GM12878 (cell line): ENCODE results near the gene PTPRM. TPM values are rescaled to one million over a fixed set of nuclear protein-coding genes. Genes with fewer than 3 reads are reported as not detected.

ENCODE experiments used
- ATAC-seq: fragments of 200-7000 bp; cut with Tn5 transposase; 3 replicates; pipeline ENCODE4 v1.9.1; 2020; ENCODE audit warnings: mild to moderate bottlenecking, moderate library complexity
- BruUV-seq: library from RNA; stranded (reverse); fragments of 400-500 nt; replicated peaks from 2 replicates; lab custom pipeline; 2021; lab: Mats Ljungman, UMichigan
- CTCF ChIA-PET: fragments of 300-600 bp; sonication (Branson Sonifier 250); formaldehyde crosslinking; extraction: SDS; loops from one replicate; lab custom pipeline; 2021; ENCODE audit warnings: inconsistent platforms; lab: Yijun Ruan, JAX
- POLR2A ChIA-PET: fragments of 350-600 bp; formaldehyde crosslinking; extraction: SDS; loops from one replicate; lab custom pipeline; 2021; ENCODE audit warnings: inconsistent platforms; lab: Charles Lee
- RAD21 ChIA-PET: fragments of 300-600 bp; sonication (Branson Sonifier 250); formaldehyde crosslinking; loops from one replicate; lab custom pipeline; 2023; ENCODE audit warnings: antibody characterized with exemption; ENCODE audit not compliant: unreplicated experiment; lab: Charles Lee
- SMC1A ChIA-PET: fragments of 300-600 bp; sonication (Branson Sonifier 250); formaldehyde crosslinking; loops from one replicate; lab custom pipeline; 2023; ENCODE audit not compliant: unreplicated experiment, uncharacterized antibody; lab: Charles Lee
- DNase-seq: peaks from one replicate; pipeline ENCODE4 v3.0.0-alpha.2; 2011; ENCODE audit warnings: low read depth, low spot score
- FAIRE-seq: peaks from 3 replicates; lab custom pipeline; 2011; peaks lifted over from hg19 to GRCh38; lab: Jason Lieb, UNC
- H2AFZ ChIP-seq: 2 replicates; pipeline ENCODE4 v1.6.0; 2011; ENCODE audit warnings: low read depth, low read length, control low read depth; ENCODE audit not compliant: control insufficient read depth
- H3K27ac ChIP-seq: 2 replicates; pipeline ENCODE4 v1.5.1; 2011; ENCODE audit warnings: control low read depth; ENCODE audit not compliant: control insufficient read depth, insufficient read depth
- H3K27me3 ChIP-seq, 2 experiments: replicated peaks in 1 of 2; 2 replicates each; pipeline versions ENCODE4 v1.6.0 to v1.6.1; 2011; ENCODE audit warnings: low read length in 1 of 2; ENCODE audit not compliant: control insufficient read depth in 2 of 2, insufficient read depth in 2 of 2
- H3K36me3 ChIP-seq, 2 experiments: 2 replicates each; pipeline ENCODE4 v1.5.1; 2011; ENCODE audit warnings: low read length in 1 of 2; ENCODE audit not compliant: control insufficient read depth in 2 of 2, insufficient read depth in 2 of 2
- H3K4me1 ChIP-seq: 2 replicates; pipeline ENCODE4 v1.6.1; 2011; ENCODE audit warnings: mild to moderate bottlenecking, low read length, moderate library complexity, mixed read lengths; ENCODE audit not compliant: control insufficient read depth, insufficient read depth
- H3K4me2 ChIP-seq: 2 replicates; pipeline ENCODE4 v1.6.0; 2011; ENCODE audit warnings: control low read depth; ENCODE audit not compliant: control insufficient read depth, insufficient read depth
- H3K4me3 ChIP-seq: fragments of 200-600 bp; sonication (generic); 2 replicates; pipeline ENCODE4 v1.5.1; 2016
- H3K79me2 ChIP-seq: 2 replicates; pipeline ENCODE4 v1.6.0; 2011; ENCODE audit warnings: low read length; ENCODE audit not compliant: control insufficient read depth, insufficient read depth
- H3K9ac ChIP-seq: 2 replicates; pipeline ENCODE4 v1.8.0; 2011; ENCODE audit warnings: low read length, control low read depth, mixed read lengths; ENCODE audit not compliant: control insufficient read depth, insufficient read depth
- H3K9me3 ChIP-seq: replicated peaks from 3 replicates; pipeline ENCODE4 v1.5.1; 2011; ENCODE audit warnings: mild to moderate bottlenecking, low read length; ENCODE audit not compliant: control insufficient read depth, insufficient read depth
- H4K20me1 ChIP-seq: 2 replicates; pipeline ENCODE4 v1.6.0; 2011; ENCODE audit not compliant: control insufficient read depth, insufficient read depth
- CHD1 ChIP-seq: IDR thresholded peaks from 2 replicates; pipeline ENCODE4 v1.6.1; 2012; ENCODE audit warnings: low read depth, low read length, improper control_type of control experiment
- MXI1 ChIP-seq: fragments of 150-350 bp; IDR thresholded peaks from 2 replicates; pipeline ENCODE4 v1.6.1; 2011; ENCODE audit warnings: low read depth, mild to moderate bottlenecking, inconsistent platforms, low read length, improper control_type of control experiment
- NFIC ChIP-seq: IDR thresholded peaks from 2 replicates; pipeline ENCODE4 v1.6.1; 2012; ENCODE audit warnings: low read depth, mild to moderate bottlenecking, inconsistent platforms, low read length, moderate library complexity
- NFYB ChIP-seq: IDR thresholded peaks from 2 replicates; pipeline ENCODE4 v1.6.1; 2011; ENCODE audit warnings: low read depth, mild to moderate bottlenecking, low read length, improper control_type of control experiment, moderate library complexity; ENCODE audit not compliant: insufficient read depth
- NR2C1 ChIP-seq: fragments of 450-650 bp; IDR thresholded peaks from 2 replicates; pipeline ENCODE4 v1.6.1; 2017; ENCODE audit warnings: antibody characterized with exemption, mild to moderate bottlenecking, moderate library complexity
- RFX5 ChIP-seq: IDR thresholded peaks from 2 replicates; pipeline ENCODE4 v1.6.1; 2011; ENCODE audit warnings: low read depth, low read length, improper control_type of control experiment
- TBL1XR1 ChIP-seq: IDR thresholded peaks from 2 replicates; pipeline ENCODE4 v1.6.1; 2012; ENCODE audit warnings: low read depth, low read length, improper control_type of control experiment
- TCF12 ChIP-seq: IDR thresholded peaks from 2 replicates; pipeline ENCODE4 v1.6.1; 2011; ENCODE audit warnings: low read depth, mild to moderate bottlenecking, low read length
- WGBS: methylation state at CpG from one replicate; pipeline ENCODE4 v1.1.6; 2016; ENCODE audit warnings: low lambda C conversion rate; ENCODE audit not compliant: insufficient replicate concordance, insufficient coverage; ENCODE audit errors: missing lambda C conversion rate; 5-methylcytosine and 5-hydroxymethylcytosine counted together
- in situ Hi-C: fragments of 300-500 bp; cut with MboI; formaldehyde crosslinking; loops from 9 replicates; pipeline ENCODE4 v1.14.3; 2018; ENCODE audit warnings: mixed read lengths
- intact Hi-C: fragments of 100-400 bp; cut with micrococcal nuclease; formaldehyde crosslinking; loops from one replicate; pipeline ENCODE4 v1.14.2; 2022; ENCODE audit not compliant: unreplicated experiment
- polyA plus RNA-seq, 11 experiments: library from polyadenylated mRNA; depleted of rRNA in 4 of 11; unstranded in 6 of 11; stranded (reverse) in 5 of 11; fragments of >200 nt; fragmentation: Nextera tagmentation in 4 of 11; fragmentation: Illumina TruSeq in 1 of 11; extraction: Ambion mirVana in 4 of 11; extraction: Trizol in 1 of 11; gene quantifications; 1 replicate in 1 of 11; 2 replicates in 10 of 11; pipeline versions ENCODE4 v1.2.1 to v1.2.3, GENCODE V29; 2011 to 2016; ENCODE audit warnings: inconsistent platforms in 2 of 11, missing spikeins in 2 of 11, low read depth in 1 of 11
- total RNA-seq, 4 experiments: library from RNA; depleted of rRNA in 3 of 4; stranded (reverse); fragments of >200 nt in 3 of 4; fragmentation: Illumina TruSeq in 1 of 4; extraction: Trizol in 1 of 4; gene quantifications; 2 replicates each; pipeline versions ENCODE4 v1.2.1 to v1.2.3, GENCODE V29; 2013 to 2021
- TF ChIP-seq, protein P1 (sequence below): fragments of 450-650 bp; IDR thresholded peaks from 2 replicates; pipeline ENCODE4 v1.6.1; 2017; ENCODE audit warnings: mild to moderate bottlenecking, moderate library complexity
- TF ChIP-seq, protein P2 (sequence below), 3 experiments: IDR thresholded peaks in 2 of 3; conservative IDR thresholded peaks in 1 of 3; 2 replicates each; pipeline ENCODE4 v1.5.1; 2011; ENCODE audit warnings: low read depth in 3 of 3, low read length in 3 of 3, mild to moderate bottlenecking in 3 of 3, control low read depth in 2 of 3, moderate library complexity in 2 of 3, inconsistent platforms in 1 of 3, mixed read lengths in 1 of 3; ENCODE audit not compliant: control insufficient read depth in 2 of 3, insufficient read depth in 1 of 3; ENCODE audit errors: extremely low read depth in 1 of 3
- TF ChIP-seq, protein P3 (sequence below): fragments of 450-650 bp; IDR thresholded peaks from 2 replicates; pipeline ENCODE4 v1.6.1; 2017; ENCODE audit warnings: mild to moderate bottlenecking, low read depth, inconsistent platforms; ENCODE audit not compliant: poor library complexity, severe bottlenecking
- TF ChIP-seq, protein P4 (sequence below): fragments of 150-350 bp; IDR thresholded peaks from 2 replicates; pipeline ENCODE4 v1.6.1; 2014; ENCODE audit warnings: mild to moderate bottlenecking, low read depth, low read length
- TF ChIP-seq, protein P5 (sequence below): IDR thresholded peaks from 2 replicates; pipeline ENCODE4 v1.6.1; 2012; ENCODE audit warnings: low read length, inconsistent platforms

PTPRM gene
- total and polyA plus RNA-seq, 10 of the 15 experiments (the other 5 are each of a cell fraction or from before 2014, with no cell fraction given) = 0.07 to 22.6 (median 0.60) TPM

DNA sequence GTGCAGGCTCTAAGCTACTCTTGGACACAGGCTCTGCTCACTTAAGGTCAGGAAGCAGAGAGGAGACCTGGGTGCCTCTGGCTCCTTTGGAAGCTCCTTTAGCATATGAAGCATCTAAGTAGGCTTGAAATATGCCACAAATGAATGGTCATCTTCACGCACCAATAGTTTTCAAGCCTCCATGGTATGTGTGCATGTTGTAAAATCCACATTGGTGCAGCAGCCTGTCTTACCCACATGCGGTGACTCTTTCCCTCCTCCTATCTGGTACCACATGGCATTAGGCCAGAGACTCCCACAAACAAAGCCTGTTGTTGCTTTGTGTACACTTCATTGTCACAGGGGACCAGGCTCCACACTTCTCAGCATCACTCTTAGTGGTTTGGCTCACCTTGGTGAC lies 599.9 kb downstream of the PTPRM start:
- WGBS = 13% methylated on average over 2 of the region's 2 CpGs
- BruUV-seq = no TSS peak
- DNase-seq = no peak
- TF ChIP-seq, protein P1, sequence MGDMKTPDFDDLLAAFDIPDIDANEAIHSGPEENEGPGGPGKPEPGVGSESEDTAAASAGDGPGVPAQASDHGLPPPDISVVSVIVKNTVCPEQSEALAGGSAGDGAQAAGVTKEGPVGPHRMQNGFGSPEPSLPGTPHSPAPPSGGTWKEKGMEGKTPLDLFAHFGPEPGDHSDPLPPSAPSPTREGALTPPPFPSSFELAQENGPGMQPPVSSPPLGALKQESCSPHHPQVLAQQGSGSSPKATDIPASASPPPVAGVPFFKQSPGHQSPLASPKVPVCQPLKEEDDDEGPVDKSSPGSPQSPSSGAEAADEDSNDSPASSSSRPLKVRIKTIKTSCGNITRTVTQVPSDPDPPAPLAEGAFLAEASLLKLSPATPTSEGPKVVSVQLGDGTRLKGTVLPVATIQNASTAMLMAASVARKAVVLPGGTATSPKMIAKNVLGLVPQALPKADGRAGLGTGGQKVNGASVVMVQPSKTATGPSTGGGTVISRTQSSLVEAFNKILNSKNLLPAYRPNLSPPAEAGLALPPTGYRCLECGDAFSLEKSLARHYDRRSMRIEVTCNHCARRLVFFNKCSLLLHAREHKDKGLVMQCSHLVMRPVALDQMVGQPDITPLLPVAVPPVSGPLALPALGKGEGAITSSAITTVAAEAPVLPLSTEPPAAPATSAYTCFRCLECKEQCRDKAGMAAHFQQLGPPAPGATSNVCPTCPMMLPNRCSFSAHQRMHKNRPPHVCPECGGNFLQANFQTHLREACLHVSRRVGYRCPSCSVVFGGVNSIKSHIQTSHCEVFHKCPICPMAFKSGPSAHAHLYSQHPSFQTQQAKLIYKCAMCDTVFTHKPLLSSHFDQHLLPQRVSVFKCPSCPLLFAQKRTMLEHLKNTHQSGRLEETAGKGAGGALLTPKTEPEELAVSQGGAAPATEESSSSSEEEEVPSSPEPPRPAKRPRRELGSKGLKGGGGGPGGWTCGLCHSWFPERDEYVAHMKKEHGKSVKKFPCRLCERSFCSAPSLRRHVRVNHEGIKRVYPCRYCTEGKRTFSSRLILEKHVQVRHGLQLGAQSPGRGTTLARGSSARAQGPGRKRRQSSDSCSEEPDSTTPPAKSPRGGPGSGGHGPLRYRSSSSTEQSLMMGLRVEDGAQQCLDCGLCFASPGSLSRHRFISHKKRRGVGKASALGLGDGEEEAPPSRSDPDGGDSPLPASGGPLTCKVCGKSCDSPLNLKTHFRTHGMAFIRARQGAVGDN = no peak
- no peak for TF ChIP-seq NFYB
- TF ChIP-seq RFX5 = no peak
- no peak for TF ChIP-seq TBL1XR1
- TF ChIP-seq MXI1 = no peak
- TF ChIP-seq, protein P2, sequence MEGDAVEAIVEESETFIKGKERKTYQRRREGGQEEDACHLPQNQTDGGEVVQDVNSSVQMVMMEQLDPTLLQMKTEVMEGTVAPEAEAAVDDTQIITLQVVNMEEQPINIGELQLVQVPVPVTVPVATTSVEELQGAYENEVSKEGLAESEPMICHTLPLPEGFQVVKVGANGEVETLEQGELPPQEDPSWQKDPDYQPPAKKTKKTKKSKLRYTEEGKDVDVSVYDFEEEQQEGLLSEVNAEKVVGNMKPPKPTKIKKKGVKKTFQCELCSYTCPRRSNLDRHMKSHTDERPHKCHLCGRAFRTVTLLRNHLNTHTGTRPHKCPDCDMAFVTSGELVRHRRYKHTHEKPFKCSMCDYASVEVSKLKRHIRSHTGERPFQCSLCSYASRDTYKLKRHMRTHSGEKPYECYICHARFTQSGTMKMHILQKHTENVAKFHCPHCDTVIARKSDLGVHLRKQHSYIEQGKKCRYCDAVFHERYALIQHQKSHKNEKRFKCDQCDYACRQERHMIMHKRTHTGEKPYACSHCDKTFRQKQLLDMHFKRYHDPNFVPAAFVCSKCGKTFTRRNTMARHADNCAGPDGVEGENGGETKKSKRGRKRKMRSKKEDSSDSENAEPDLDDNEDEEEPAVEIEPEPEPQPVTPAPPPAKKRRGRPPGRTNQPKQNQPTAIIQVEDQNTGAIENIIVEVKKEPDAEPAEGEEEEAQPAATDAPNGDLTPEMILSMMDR (IDR thresholded peaks at IDR 0.05 in 2 of 3, conservative IDR thresholded peaks at IDR 0.05 in 1 of 3; ENCODE audit: control insufficient read depth in 2 of 3, extremely low read depth in 1 of 3, insufficient read depth in 1 of 3, low read depth in 3 of 3, low read length in 3 of 3) = no peak
- no peak for TF ChIP-seq TCF12
- no peak for TF ChIP-seq NFIC
- TF ChIP-seq, protein P3, sequence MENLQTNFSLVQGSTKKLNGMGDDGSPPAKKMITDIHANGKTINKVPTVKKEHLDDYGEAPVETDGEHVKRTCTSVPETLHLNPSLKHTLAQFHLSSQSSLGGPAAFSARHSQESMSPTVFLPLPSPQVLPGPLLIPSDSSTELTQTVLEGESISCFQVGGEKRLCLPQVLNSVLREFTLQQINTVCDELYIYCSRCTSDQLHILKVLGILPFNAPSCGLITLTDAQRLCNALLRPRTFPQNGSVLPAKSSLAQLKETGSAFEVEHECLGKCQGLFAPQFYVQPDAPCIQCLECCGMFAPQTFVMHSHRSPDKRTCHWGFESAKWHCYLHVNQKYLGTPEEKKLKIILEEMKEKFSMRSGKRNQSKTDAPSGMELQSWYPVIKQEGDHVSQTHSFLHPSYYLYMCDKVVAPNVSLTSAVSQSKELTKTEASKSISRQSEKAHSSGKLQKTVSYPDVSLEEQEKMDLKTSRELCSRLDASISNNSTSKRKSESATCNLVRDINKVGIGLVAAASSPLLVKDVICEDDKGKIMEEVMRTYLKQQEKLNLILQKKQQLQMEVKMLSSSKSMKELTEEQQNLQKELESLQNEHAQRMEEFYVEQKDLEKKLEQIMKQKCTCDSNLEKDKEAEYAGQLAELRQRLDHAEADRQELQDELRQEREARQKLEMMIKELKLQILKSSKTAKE = no peak
- no peak for TF ChIP-seq CHD1
- TF ChIP-seq, protein P4, sequence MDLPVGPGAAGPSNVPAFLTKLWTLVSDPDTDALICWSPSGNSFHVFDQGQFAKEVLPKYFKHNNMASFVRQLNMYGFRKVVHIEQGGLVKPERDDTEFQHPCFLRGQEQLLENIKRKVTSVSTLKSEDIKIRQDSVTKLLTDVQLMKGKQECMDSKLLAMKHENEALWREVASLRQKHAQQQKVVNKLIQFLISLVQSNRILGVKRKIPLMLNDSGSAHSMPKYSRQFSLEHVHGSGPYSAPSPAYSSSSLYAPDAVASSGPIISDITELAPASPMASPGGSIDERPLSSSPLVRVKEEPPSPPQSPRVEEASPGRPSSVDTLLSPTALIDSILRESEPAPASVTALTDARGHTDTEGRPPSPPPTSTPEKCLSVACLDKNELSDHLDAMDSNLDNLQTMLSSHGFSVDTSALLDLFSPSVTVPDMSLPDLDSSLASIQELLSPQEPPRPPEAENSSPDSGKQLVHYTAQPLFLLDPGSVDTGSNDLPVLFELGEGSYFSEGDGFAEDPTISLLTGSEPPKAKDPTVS = no peak
- TF ChIP-seq NR2C1 = no peak
- TF ChIP-seq, protein P5, sequence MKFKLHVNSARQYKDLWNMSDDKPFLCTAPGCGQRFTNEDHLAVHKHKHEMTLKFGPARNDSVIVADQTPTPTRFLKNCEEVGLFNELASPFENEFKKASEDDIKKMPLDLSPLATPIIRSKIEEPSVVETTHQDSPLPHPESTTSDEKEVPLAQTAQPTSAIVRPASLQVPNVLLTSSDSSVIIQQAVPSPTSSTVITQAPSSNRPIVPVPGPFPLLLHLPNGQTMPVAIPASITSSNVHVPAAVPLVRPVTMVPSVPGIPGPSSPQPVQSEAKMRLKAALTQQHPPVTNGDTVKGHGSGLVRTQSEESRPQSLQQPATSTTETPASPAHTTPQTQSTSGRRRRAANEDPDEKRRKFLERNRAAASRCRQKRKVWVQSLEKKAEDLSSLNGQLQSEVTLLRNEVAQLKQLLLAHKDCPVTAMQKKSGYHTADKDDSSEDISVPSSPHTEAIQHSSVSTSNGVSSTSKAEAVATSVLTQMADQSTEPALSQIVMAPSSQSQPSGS = no peak

More for the DNA sequence above, 599.9 kb downstream of the PTPRM start:
- RAD21 ChIA-PET = no interaction called here
- H3K4me3 ChIP-seq = no peak overlapping the region
- no peaks in the 10 kb centered on the region for H3K9me3 ChIP-seq
- no peak for FAIRE-seq
- in situ Hi-C loops (no loop called here), intact Hi-C loops (no loop called here)
- H3K9ac ChIP-seq = no peak overlapping the region
- H3K27ac ChIP-seq = no peak overlapping the region
- no peak overlapping the region for H2AFZ ChIP-seq
- H3K4me1 ChIP-seq = no peaks in the 10 kb centered on the region
- no peaks in the 10 kb centered on the region for H4K20me1 ChIP-seq
- SMC1A ChIA-PET = no interaction called here
- no peaks in the 10 kb centered on the region for H3K36me3 ChIP-seq
- POLR2A ChIA-PET = no interaction called here
- H3K27me3 ChIP-seq = no peaks in the 10 kb centered on the region; a peak in 1 of 4 replicates
- no peak overlapping the region for H3K4me2 ChIP-seq
- CTCF ChIA-PET = no interaction called here
- no peak for ATAC-seq
- no peaks in the 10 kb centered on the region for H3K79me2 ChIP-seq
